GM23338 (cell line): ENCODE results near the gene BEGAIN. TPM values are rescaled to one million over a fixed set of nuclear protein-coding genes. Genes with fewer than 3 reads are reported as not detected.

ENCODE experiments used
- EZH2 ChIP-seq: fragments of 200-600 bp; sonication (generic); IDR thresholded peaks from one replicate; pipeline ENCODE4 v1.8.0; 2017; ENCODE audit warnings: antibody characterized with exemption, mild to moderate bottlenecking, low read depth; ENCODE audit not compliant: unreplicated experiment
- POLR2AphosphoS5 ChIP-seq: IDR thresholded peaks from 2 replicates; pipeline ENCODE4 v1.6.1; 2016; ENCODE audit warnings: antibody characterized with exemption, low read depth
- STAT1 ChIP-seq: IDR thresholded peaks from one replicate; pipeline ENCODE4 v1.6.1; 2016; ENCODE audit warnings: antibody characterized with exemption; ENCODE audit not compliant: unreplicated experiment
- ZNF114 ChIP-seq: fragments of 250-450 bp; sonication (Bioruptor Pico); IDR thresholded peaks from 2 replicates; pipeline ENCODE4 v1.5.0; 2020; ENCODE audit warnings: mild to moderate bottlenecking, moderate library complexity
- polyA plus RNA-seq: library from polyadenylated mRNA; unstranded; fragments of >200 nt; fragmentation: Nextera tagmentation; extraction: Ambion mirVana; gene quantifications from 2 replicates; pipeline ENCODE4 v1.2.1, GENCODE V29; 2016
- total RNA-seq: library from RNA; depleted of rRNA; stranded (reverse); fragments of >200 nt; shearing (Covaris generic); gene quantifications from 2 replicates; pipeline ENCODE4 v1.2.3, GENCODE V29; 2014
- TF ChIP-seq, protein P1 (sequence below): fragments of 250-450 bp; sonication (Bioruptor Pico); IDR thresholded peaks from 2 replicates; pipeline ENCODE4 v1.5.0; 2020; ENCODE audit warnings: mild to moderate bottlenecking, moderate library complexity
- TF ChIP-seq, protein P2 (sequence below): IDR thresholded peaks from one replicate; pipeline ENCODE4 v1.6.1; 2018; ENCODE audit warnings: antibody characterized with exemption; ENCODE audit not compliant: unreplicated experiment

Gene BEGAIN
- total and polyA plus RNA-seq, 2 experiments from 2014 or later: 0.60 to 2.4 TPM

DNA sequence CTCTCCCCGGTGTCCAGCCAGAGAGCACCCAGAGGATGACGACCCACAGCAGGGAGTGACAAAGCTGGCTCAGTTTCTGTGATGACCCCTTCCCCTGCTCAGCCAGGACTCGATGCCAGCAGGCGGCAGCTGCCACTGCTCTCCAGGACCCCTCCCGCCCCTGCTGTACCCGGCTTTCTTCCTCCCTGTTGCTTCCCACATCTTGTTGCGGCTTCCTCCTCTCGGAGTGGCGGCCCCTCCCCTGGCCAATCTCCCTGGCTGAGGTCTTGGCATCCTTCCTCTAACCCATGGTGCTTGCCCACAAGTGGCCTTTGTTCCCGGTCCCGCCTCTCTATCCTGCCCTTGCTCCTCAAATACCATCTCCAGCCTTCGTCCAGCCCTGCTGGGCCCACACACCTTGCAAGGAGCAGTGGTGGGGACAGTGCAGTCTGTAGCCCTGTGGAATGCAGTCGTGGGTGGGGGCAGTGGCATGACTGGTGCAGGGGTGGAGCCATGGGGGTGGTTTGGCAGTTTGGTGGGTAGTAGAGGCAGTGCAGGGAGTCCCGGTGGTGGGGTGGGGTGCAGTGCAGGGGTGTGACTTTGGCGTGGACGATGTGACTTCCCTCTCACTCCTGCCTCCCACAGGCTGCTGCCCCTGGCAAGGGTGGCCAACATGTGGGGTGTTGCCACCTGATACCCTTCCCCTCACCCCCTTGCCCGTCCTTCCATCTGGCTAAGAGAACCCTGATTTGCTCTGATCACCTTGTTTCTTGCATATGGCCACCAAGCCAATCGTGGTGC, 16.3 kb upstream of the BEGAIN start (continued):
- TF ChIP-seq, protein P1, sequence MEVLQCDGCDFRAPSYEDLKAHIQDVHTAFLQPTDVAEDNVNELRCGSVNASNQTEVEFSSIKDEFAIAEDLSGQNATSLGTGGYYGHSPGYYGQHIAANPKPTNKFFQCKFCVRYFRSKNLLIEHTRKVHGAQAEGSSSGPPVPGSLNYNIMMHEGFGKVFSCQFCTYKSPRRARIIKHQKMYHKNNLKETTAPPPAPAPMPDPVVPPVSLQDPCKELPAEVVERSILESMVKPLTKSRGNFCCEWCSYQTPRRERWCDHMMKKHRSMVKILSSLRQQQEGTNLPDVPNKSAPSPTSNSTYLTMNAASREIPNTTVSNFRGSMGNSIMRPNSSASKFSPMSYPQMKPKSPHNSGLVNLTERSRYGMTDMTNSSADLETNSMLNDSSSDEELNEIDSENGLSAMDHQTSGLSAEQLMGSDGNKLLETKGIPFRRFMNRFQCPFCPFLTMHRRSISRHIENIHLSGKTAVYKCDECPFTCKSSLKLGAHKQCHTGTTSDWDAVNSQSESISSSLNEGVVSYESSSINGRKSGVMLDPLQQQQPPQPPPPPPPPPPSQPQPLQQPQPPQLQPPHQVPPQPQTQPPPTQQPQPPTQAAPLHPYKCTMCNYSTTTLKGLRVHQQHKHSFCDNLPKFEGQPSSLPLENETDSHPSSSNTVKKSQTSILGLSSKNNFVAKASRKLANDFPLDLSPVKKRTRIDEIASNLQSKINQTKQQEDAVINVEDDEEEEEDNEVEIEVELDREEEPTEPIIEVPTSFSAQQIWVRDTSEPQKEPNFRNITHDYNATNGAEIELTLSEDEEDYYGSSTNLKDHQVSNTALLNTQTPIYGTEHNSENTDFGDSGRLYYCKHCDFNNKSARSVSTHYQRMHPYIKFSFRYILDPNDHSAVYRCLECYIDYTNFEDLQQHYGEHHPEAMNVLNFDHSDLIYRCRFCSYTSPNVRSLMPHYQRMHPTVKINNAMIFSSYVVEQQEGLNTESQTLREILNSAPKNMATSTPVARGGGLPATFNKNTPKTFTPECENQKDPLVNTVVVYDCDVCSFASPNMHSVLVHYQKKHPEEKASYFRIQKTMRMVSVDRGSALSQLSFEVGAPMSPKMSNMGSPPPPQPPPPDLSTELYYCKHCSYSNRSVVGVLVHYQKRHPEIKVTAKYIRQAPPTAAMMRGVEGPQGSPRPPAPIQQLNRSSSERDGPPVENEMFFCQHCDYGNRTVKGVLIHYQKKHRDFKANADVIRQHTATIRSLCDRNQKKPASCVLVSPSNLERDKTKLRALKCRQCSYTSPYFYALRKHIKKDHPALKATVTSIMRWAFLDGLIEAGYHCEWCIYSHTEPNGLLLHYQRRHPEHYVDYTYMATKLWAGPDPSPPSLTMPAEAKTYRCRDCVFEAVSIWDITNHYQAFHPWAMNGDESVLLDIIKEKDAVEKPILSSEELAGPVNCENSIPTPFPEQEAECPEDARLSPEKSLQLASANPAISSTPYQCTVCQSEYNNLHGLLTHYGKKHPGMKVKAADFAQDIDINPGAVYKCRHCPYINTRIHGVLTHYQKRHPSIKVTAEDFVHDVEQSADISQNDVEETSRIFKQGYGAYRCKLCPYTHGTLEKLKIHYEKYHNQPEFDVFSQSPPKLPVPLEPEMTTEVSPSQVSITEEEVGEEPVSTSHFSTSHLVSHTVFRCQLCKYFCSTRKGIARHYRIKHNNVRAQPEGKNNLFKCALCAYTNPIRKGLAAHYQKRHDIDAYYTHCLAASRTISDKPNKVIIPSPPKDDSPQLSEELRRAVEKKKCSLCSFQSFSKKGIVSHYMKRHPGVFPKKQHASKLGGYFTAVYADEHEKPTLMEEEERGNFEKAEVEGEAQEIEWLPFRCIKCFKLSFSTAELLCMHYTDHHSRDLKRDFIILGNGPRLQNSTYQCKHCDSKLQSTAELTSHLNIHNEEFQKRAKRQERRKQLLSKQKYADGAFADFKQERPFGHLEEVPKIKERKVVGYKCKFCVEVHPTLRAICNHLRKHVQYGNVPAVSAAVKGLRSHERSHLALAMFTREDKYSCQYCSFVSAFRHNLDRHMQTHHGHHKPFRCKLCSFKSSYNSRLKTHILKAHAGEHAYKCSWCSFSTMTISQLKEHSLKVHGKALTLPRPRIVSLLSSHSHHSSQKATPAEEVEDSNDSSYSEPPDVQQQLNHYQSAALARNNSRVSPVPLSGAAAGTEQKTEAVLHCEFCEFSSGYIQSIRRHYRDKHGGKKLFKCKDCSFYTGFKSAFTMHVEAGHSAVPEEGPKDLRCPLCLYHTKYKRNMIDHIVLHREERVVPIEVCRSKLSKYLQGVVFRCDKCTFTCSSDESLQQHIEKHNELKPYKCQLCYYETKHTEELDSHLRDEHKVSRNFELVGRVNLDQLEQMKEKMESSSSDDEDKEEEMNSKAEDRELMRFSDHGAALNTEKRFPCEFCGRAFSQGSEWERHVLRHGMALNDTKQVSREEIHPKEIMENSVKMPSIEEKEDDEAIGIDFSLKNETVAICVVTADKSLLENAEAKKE (CRISPR knock-in tag): no peak
- TF ChIP-seq, protein P2, sequence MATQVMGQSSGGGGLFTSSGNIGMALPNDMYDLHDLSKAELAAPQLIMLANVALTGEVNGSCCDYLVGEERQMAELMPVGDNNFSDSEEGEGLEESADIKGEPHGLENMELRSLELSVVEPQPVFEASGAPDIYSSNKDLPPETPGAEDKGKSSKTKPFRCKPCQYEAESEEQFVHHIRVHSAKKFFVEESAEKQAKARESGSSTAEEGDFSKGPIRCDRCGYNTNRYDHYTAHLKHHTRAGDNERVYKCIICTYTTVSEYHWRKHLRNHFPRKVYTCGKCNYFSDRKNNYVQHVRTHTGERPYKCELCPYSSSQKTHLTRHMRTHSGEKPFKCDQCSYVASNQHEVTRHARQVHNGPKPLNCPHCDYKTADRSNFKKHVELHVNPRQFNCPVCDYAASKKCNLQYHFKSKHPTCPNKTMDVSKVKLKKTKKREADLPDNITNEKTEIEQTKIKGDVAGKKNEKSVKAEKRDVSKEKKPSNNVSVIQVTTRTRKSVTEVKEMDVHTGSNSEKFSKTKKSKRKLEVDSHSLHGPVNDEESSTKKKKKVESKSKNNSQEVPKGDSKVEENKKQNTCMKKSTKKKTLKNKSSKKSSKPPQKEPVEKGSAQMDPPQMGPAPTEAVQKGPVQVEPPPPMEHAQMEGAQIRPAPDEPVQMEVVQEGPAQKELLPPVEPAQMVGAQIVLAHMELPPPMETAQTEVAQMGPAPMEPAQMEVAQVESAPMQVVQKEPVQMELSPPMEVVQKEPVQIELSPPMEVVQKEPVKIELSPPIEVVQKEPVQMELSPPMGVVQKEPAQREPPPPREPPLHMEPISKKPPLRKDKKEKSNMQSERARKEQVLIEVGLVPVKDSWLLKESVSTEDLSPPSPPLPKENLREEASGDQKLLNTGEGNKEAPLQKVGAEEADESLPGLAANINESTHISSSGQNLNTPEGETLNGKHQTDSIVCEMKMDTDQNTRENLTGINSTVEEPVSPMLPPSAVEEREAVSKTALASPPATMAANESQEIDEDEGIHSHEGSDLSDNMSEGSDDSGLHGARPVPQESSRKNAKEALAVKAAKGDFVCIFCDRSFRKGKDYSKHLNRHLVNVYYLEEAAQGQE: no peak
- TF ChIP-seq POLR2AphosphoS5 (no peak), STAT1 (no peak), EZH2 (no peak), ZNF114 (CRISPR knock-in tag) (no peak)
